Loucy (cell line): ENCODE data around the gene ADARB2.

Source experiments
- H2AFZ ChIP-seq: fragments of 200-600 bp; sonication (generic); 2 replicates; pipeline ENCODE4 v1.6.0; 2016; ENCODE audit warnings: antibody characterized with exemption, mild to moderate bottlenecking, low read length, moderate library complexity
- H3F3A ChIP-seq: fragments of 200-600 bp; 2 replicates; pipeline ENCODE4 v1.6.0; 2016; ENCODE audit warnings: antibody characterized with exemption, low read depth, mild to moderate bottlenecking
- H3K27me3 ChIP-seq: fragments of 200-600 bp; sonication (generic); 2 replicates; pipeline ENCODE4 v1.6.1; 2014; ENCODE audit warnings: low read length, mild to moderate bottlenecking; ENCODE audit not compliant: insufficient read depth, poor library complexity, severe bottlenecking
- H3K36me3 ChIP-seq: fragments of 200-600 bp; sonication (generic); 2 replicates; pipeline ENCODE4 v1.6.1; 2016; ENCODE audit warnings: low read length; ENCODE audit not compliant: insufficient read depth
- H3K4me1 ChIP-seq: fragments of 200-600 bp; sonication (generic); 2 replicates; pipeline ENCODE4 v1.5.1; 2014; ENCODE audit warnings: low read length, mild to moderate bottlenecking; ENCODE audit not compliant: insufficient read depth, poor library complexity, severe bottlenecking
- H3K4me2 ChIP-seq: fragments of 200-600 bp; sonication (generic); 2 replicates; pipeline ENCODE4 v1.6.0; 2014; ENCODE audit warnings: antibody characterized with exemption, low read length, low read depth, mild to moderate bottlenecking; ENCODE audit not compliant: poor library complexity, severe bottlenecking
- H3K4me3 ChIP-seq: fragments of 200-600 bp; sonication (generic); 2 replicates; pipeline ENCODE4 v1.5.1; 2014; ENCODE audit warnings: low read length, mild to moderate bottlenecking, mixed read lengths; ENCODE audit not compliant: poor library complexity, severe bottlenecking
- H3K79me2 ChIP-seq: fragments of 200-600 bp; sonication (generic); 2 replicates; pipeline ENCODE4 v1.6.1; 2014; ENCODE audit warnings: low read length; ENCODE audit not compliant: insufficient read depth
- H3K9ac ChIP-seq: fragments of 200-600 bp; sonication (generic); 2 replicates; pipeline ENCODE4 v1.6.0; 2014; ENCODE audit warnings: mild to moderate bottlenecking, low read depth, low read length, moderate library complexity; ENCODE audit not compliant: poor library complexity, severe bottlenecking
- H3K9me2 ChIP-seq: fragments of 200-600 bp; sonication (generic); replicated peaks from 2 replicates; pipeline ENCODE4 v1.6.1; 2016; ENCODE audit warnings: low read depth, low read length, mixed read lengths
- H3K9me3 ChIP-seq: fragments of 200-600 bp; sonication (generic); 2 replicates; pipeline ENCODE4 v1.6.1; 2014; ENCODE audit warnings: mild to moderate bottlenecking, antibody characterized with exemption, low read length, low read depth; ENCODE audit not compliant: insufficient read depth
- H4K20me1 ChIP-seq: fragments of 200-600 bp; sonication (generic); 2 replicates; pipeline ENCODE4 v1.6.0; 2014; ENCODE audit warnings: antibody characterized with exemption, low read length, mild to moderate bottlenecking; ENCODE audit not compliant: insufficient read depth, poor library complexity, severe bottlenecking
- CTCF ChIP-seq: fragments of 200-600 bp; sonication (generic); conservative IDR thresholded peaks from 2 replicates; pipeline ENCODE4 v1.5.1; 2014; ENCODE audit warnings: mild to moderate bottlenecking, antibody characterized with exemption, low read length
- EZH2phosphoT487 ChIP-seq: fragments of 200-600 bp; IDR thresholded peaks from 2 replicates; pipeline ENCODE4 v1.6.1; 2018; ENCODE audit warnings: antibody characterized with exemption, mild to moderate bottlenecking, moderate library complexity, borderline replicate concordance

ADARB2 gene

GRCh38 chr10:1467334-1468076 is 269.8 kb downstream of the ADARB2 start:
- Histone ChIP-seq H3K4me3 (no peak overlapping the region), H3K27me3 (no peaks in the 10 kb centered on the region), H3K9me3 (no peaks in the 10 kb centered on the region), H4K20me1 (no peaks in the 10 kb centered on the region), H3F3A (no peaks in the 10 kb centered on the region), H3K79me2 (no peaks in the 10 kb centered on the region), H3K36me3 (no peaks in the 10 kb centered on the region), H2AFZ (no peak overlapping the region), H3K9ac (no peak overlapping the region), H3K4me1 (peaks cover 14% of the 10 kb centered on the region), H3K4me2 (no peak overlapping the region), H3K9me2 (no peaks in the 10 kb centered on the region)
- TF ChIP-seq CTCF (no peak), EZH2phosphoT487 (no peak)

GRCh38 chr10:1465993-1466764 is 271.1 kb downstream of the ADARB2 start:
- no peak overlapping the region for H3K4me2 ChIP-seq

GRCh38 chr10:1465418-1465911 is 271.9 kb downstream of the ADARB2 start:
- no peaks in the 10 kb centered on the region for H3K27me3 ChIP-seq
- no peak overlapping the region for H3K4me3 ChIP-seq
- no peak overlapping the region for H2AFZ ChIP-seq
- no peak overlapping the region for H3K9ac ChIP-seq
- TF ChIP-seq EZH2phosphoT487 (no peak), CTCF (no peak)
- H3K9me2 ChIP-seq: no peaks in the 10 kb centered on the region
- no peaks in the 10 kb centered on the region for H3K36me3 ChIP-seq
- H3K79me2 ChIP-seq: no peaks in the 10 kb centered on the region
- peaks cover 20% of the 10 kb centered on the region for H3K4me1 ChIP-seq
- no peaks in the 10 kb centered on the region for H4K20me1 ChIP-seq
- H3K4me2 ChIP-seq: no peak overlapping the region
- no peaks in the 10 kb centered on the region for H3K9me3 ChIP-seq
- H3F3A ChIP-seq: no peaks in the 10 kb centered on the region

More at GRCh38 chr10:1465993-1466764, 271.1 kb downstream of the ADARB2 start:
- no peak overlapping the region for H3K4me3 ChIP-seq
- no peaks in the 10 kb centered on the region for H3K36me3 ChIP-seq
- peaks cover 20% of the 10 kb centered on the region for H3K4me1 ChIP-seq
- no peaks in the 10 kb centered on the region for H3K9me3 ChIP-seq
- no peaks in the 10 kb centered on the region for H3F3A ChIP-seq
- H3K9me2 ChIP-seq: no peaks in the 10 kb centered on the region
- no peaks in the 10 kb centered on the region for H3K27me3 ChIP-seq
- H3K79me2 ChIP-seq: no peaks in the 10 kb centered on the region
- no peaks in the 10 kb centered on the region for H4K20me1 ChIP-seq
- TF ChIP-seq CTCF: no peak
- TF ChIP-seq EZH2phosphoT487: no peak
- H2AFZ ChIP-seq: no peak overlapping the region
- no peak overlapping the region for H3K9ac ChIP-seq
